HepG2 (cell line): ENCODE measurements around the gene KCNK10. TPM values are rescaled to one million over a fixed set of nuclear protein-coding genes. Genes with fewer than 3 reads are reported as not detected.

Source experiments
- ATAC-seq: fragments of 200-7000 bp; cut with Tn5 transposase; 3 replicates; pipeline ENCODE4 v1.9.1; 2020; ENCODE audit warnings: mild to moderate bottlenecking, moderate library complexity
- BruUV-seq: library from RNA; stranded (reverse); fragments of 400-500 nt; replicated peaks from 2 replicates; lab custom pipeline; 2021; lab: Mats Ljungman, UMichigan
- CTCF ChIA-PET: fragments of 300-600 bp; formaldehyde crosslinking; extraction: SDS; loops from one replicate; lab custom pipeline; 2021; ENCODE audit warnings: low total read pairs, inconsistent platforms, low intra/inter-chr PET ratio; lab: Yijun Ruan, JAX
- POLR2A ChIA-PET: fragments of 350-600 bp; sonication (Branson Sonifier 250); formaldehyde crosslinking; loops from one replicate; lab custom pipeline; 2020; ENCODE audit warnings: antibody characterized with exemption, inconsistent platforms; lab: Yijun Ruan, JAX
- DNase-seq: peaks from one replicate; pipeline ENCODE4 v3.0.0-alpha.2; 2015; ENCODE audit warnings: low spot score
- FAIRE-seq: peaks from 3 replicates; lab custom pipeline; 2011; peaks lifted over from hg19 to GRCh38; lab: Jason Lieb, UNC
- H2AFZ ChIP-seq: one replicate; pipeline ENCODE4 v1.6.1; 2011; ENCODE audit warnings: low read length, inconsistent platforms
- H3K27ac ChIP-seq: fragments of 300-600 bp; 3 replicates; pipeline ENCODE4 v1.8.0; 2011; ENCODE audit warnings: mixed run types, mild to moderate bottlenecking, mixed read lengths, low read length, inconsistent platforms; ENCODE audit not compliant: insufficient read depth; ENCODE audit errors: extremely low read length
- H3K27me3 ChIP-seq, 2 experiments: fragments of 200-600 bp in 1 of 2; 2 replicates in 1 of 2; 3 replicates in 1 of 2; pipeline versions ENCODE4 v1.6.0 to v1.8.0; 2011; ENCODE audit warnings: low read length in 2 of 2, mild to moderate bottlenecking in 2 of 2, moderate library complexity in 2 of 2, inconsistent platforms in 1 of 2; ENCODE audit not compliant: insufficient read depth in 2 of 2, control insufficient read depth in 1 of 2
- H3K36me3 ChIP-seq, 2 experiments: fragments of 200-600 bp in 1 of 2; replicated peaks in 1 of 2; 2 replicates in 1 of 2; 3 replicates in 1 of 2; pipeline versions ENCODE4 v1.5.1 to v1.8.0; 2011; ENCODE audit warnings: low read length in 2 of 2, inconsistent platforms in 1 of 2; ENCODE audit not compliant: insufficient read depth in 2 of 2, control insufficient read depth in 1 of 2
- H3K4me1 ChIP-seq: 2 replicates; pipeline ENCODE4 v1.5.1; 2012; ENCODE audit warnings: low read length, inconsistent platforms; ENCODE audit not compliant: insufficient read depth
- H3K4me2 ChIP-seq: 2 replicates; pipeline ENCODE4 v1.6.0; 2011; ENCODE audit warnings: low read depth, low read length, inconsistent platforms
- H3K4me3 ChIP-seq, 3 experiments: fragments of 200-600 bp in 1 of 3; sonication (generic), shearing (Covaris generic) in 1 of 3; replicated peaks in 1 of 3; 2 replicates each; pipeline ENCODE4 v1.5.1; 2011 to 2016; ENCODE audit warnings: low read length in 3 of 3, inconsistent platforms in 2 of 3, low read depth in 2 of 3, mild to moderate bottlenecking in 2 of 3, control low read depth in 1 of 3, mixed read lengths in 1 of 3; ENCODE audit not compliant: insufficient read depth in 1 of 3
- H3K79me2 ChIP-seq: one replicate; pipeline ENCODE4 v1.6.1; 2011; ENCODE audit warnings: low read length, inconsistent platforms; ENCODE audit not compliant: insufficient read depth
- H3K9ac ChIP-seq: 2 replicates; pipeline ENCODE4 v1.6.0; 2011; ENCODE audit warnings: mild to moderate bottlenecking, low read depth, low read length, inconsistent platforms; ENCODE audit not compliant: insufficient read depth
- H3K9me3 ChIP-seq: 2 replicates; pipeline ENCODE4 v1.5.1; 2012; ENCODE audit warnings: mild to moderate bottlenecking, low read length
- H4K20me1 ChIP-seq: 2 replicates; pipeline ENCODE4 v1.6.0; 2011; ENCODE audit warnings: inconsistent platforms, mild to moderate bottlenecking, low read length, moderate library complexity; ENCODE audit not compliant: insufficient read depth
- AGO1 ChIP-seq: fragments of 200-400 bp; formaldehyde crosslinking; IDR thresholded peaks from 2 replicates; pipeline ENCODE4 v1.6.1; 2017; ENCODE audit warnings: mild to moderate bottlenecking, low read depth, low read length, moderate library complexity; ENCODE audit not compliant: poor library complexity, severe bottlenecking
- ARID3A ChIP-seq: IDR thresholded peaks from 2 replicates; pipeline ENCODE4 v1.6.1; 2012; ENCODE audit warnings: low read depth, low read length, improper control_type of control experiment
- CBFB ChIP-seq: sonication (generic); formaldehyde crosslinking; IDR thresholded peaks from 2 replicates; pipeline ENCODE4 v1.4.0; 2020; ENCODE audit warnings: missing genetic modification reagents
- ELK4 ChIP-seq: sonication (generic); formaldehyde crosslinking; IDR thresholded peaks from 2 replicates; pipeline ENCODE4 v1.9.0; 2021; ENCODE audit warnings: missing genetic modification reagents, borderline replicate concordance
- FOXO1 ChIP-seq: sonication (generic); formaldehyde crosslinking; IDR thresholded peaks from 2 replicates; pipeline ENCODE4 v1.4.0; 2020; ENCODE audit warnings: missing genetic modification reagents
- HOXA3 ChIP-seq: sonication (generic); formaldehyde crosslinking; IDR thresholded peaks from 2 replicates; pipeline ENCODE4 v1.5.0; 2020; ENCODE audit warnings: missing genetic modification reagents
- KDM2A ChIP-seq: sonication (generic); formaldehyde crosslinking; IDR thresholded peaks from 2 replicates; pipeline ENCODE4 v1.4.0; 2020; ENCODE audit warnings: low read depth, missing genetic modification reagents, borderline replicate concordance
- MATR3 ChIP-seq: sonication (generic); formaldehyde crosslinking; IDR thresholded peaks from 2 replicates; pipeline ENCODE4 v1.4.0; 2020; ENCODE audit warnings: missing genetic modification reagents
- RARG ChIP-seq: sonication (generic); formaldehyde crosslinking; IDR thresholded peaks from 2 replicates; pipeline ENCODE4 v1.4.0; 2020; ENCODE audit warnings: low read depth, mild to moderate bottlenecking, missing genetic modification reagents
- SCMH1 ChIP-seq: sonication (generic); formaldehyde crosslinking; IDR thresholded peaks from 2 replicates; pipeline ENCODE4 v1.9.0; 2021; ENCODE audit warnings: missing genetic modification reagents, mild to moderate bottlenecking, borderline replicate concordance
- SIN3A ChIP-seq: IDR thresholded peaks from 2 replicates; pipeline ENCODE4 v1.6.1; 2011; ENCODE audit warnings: low read depth, mild to moderate bottlenecking, control low read depth, low read length, borderline replicate concordance
- SP5 ChIP-seq: IDR thresholded peaks from 2 replicates; pipeline ENCODE4 v1.6.1; 2016; ENCODE audit warnings: low read depth, borderline replicate concordance
- YEATS4 ChIP-seq: sonication (generic); formaldehyde crosslinking; IDR thresholded peaks from 2 replicates; pipeline ENCODE4 v1.4.0; 2020; ENCODE audit warnings: missing genetic modification reagents, borderline replicate concordance
- ZNF232 ChIP-seq: sonication (generic); formaldehyde crosslinking; IDR thresholded peaks from 2 replicates; pipeline ENCODE4 v1.4.0; 2020; ENCODE audit warnings: missing genetic modification reagents, borderline replicate concordance
- ZNF251 ChIP-seq: sonication (generic); formaldehyde crosslinking; IDR thresholded peaks from 2 replicates; pipeline ENCODE4 v1.9.0; 2021; ENCODE audit warnings: mild to moderate bottlenecking, missing genetic modification reagents
- ZNF276 ChIP-seq: sonication (generic); formaldehyde crosslinking; IDR thresholded peaks from 2 replicates; pipeline ENCODE4 v1.4.0; 2020; ENCODE audit warnings: mild to moderate bottlenecking, low read depth, missing genetic modification reagents
- ZNF468 ChIP-seq: sonication (generic); formaldehyde crosslinking; IDR thresholded peaks from 2 replicates; pipeline ENCODE4 v1.8.0; 2022; ENCODE audit warnings: mild to moderate bottlenecking, moderate library complexity, missing genetic modification reagents
- ZNF710 ChIP-seq: sonication (generic); formaldehyde crosslinking; IDR thresholded peaks from 2 replicates; pipeline ENCODE4 v1.5.0; 2020; ENCODE audit warnings: mild to moderate bottlenecking, missing genetic modification reagents, borderline replicate concordance
- ZNF773 ChIP-seq: sonication (generic); formaldehyde crosslinking; IDR thresholded peaks from 2 replicates; pipeline ENCODE4 v1.4.0; 2020; ENCODE audit warnings: missing genetic modification reagents, borderline replicate concordance
- WGBS: methylation state at CpG from one replicate; pipeline ENCODE4 v1.1.6; 2017; ENCODE audit warnings: low lambda C conversion rate; 5-methylcytosine and 5-hydroxymethylcytosine counted together
- in situ Hi-C: cut with HindIII; loops from 2 replicates; pipeline ENCODE4 v1.10.0; 2017; ENCODE audit warnings: low pct_unique_long_range_greater_than_20kb; ENCODE audit not compliant: extremely low pct_ligation_motif_present
- intact Hi-C: fragments of 100-400 bp; cut with micrococcal nuclease; formaldehyde crosslinking; loops from one replicate; pipeline ENCODE4 v1.10.0; 2022; ENCODE audit not compliant: unreplicated experiment
- polyA plus RNA-seq, 8 experiments: library from polyadenylated mRNA; depleted of rRNA in 3 of 8; stranded (reverse) in 7 of 8; unstranded in 1 of 8; fragments of >200 nt; fragmentation: Illumina TruSeq in 4 of 8; extraction: Trizol in 4 of 8; gene quantifications; 2 replicates each; pipeline versions ENCODE4 v1.2.1 to v1.2.3, GENCODE V29; 2011 to 2016; ENCODE audit warnings: low read depth in 4 of 8, missing spikeins in 1 of 8, mixed read lengths in 1 of 8; ENCODE audit not compliant: insufficient read depth in 1 of 8
- total RNA-seq, 5 experiments: library from RNA; depleted of rRNA; stranded (reverse); fragments of >200 nt; fragmentation: Illumina TruSeq; extraction: Trizol; gene quantifications; 2 replicates each; pipeline ENCODE4 v1.2.3, GENCODE V29; 2016; ENCODE audit warnings: low read depth in 1 of 5

Gene KCNK10
- total and polyA plus RNA-seq, 2 of the 13 experiments (the other 11 are each of a cell fraction or from before 2014, with no cell fraction given) = not detected

GRCh38 chr14:88296351-88296750 is 26.7 kb downstream of the KCNK10 start:
- Histone ChIP-seq H3K79me2 (no peaks in the 10 kb centered on the region), H3K4me3 (no peak overlapping the region), H4K20me1 (no peaks in the 10 kb centered on the region), H3K27me3 (0 out of 5 replicates have a peak, but pooled peaks cover 0 to 2% of the 10 kb centered on the region in 2 experiments), H3K9me3 (no peaks in the 10 kb centered on the region), H3K4me2 (no peak overlapping the region), H3K9ac (no peak overlapping the region), H3K36me3 (no peaks in the 10 kb centered on the region), H2AFZ (no peak overlapping the region), H3K27ac (no peak overlapping the region), H3K4me1 (peaks cover 14% of the 10 kb centered on the region)
- TF ChIP-seq ZNF232 (CRISPR knock-in tag) (no peak), SCMH1 (CRISPR knock-in tag) (no peak), ZNF710 (CRISPR knock-in tag) (no peak), YEATS4 (CRISPR knock-in tag) (no peak), ZNF276 (no peak), HOXA3 (CRISPR knock-in tag) (no peak), ZNF251 (CRISPR knock-in tag) (no peak), RARG (CRISPR knock-in tag) (no peak), ZNF773 (no peak), CBFB (CRISPR knock-in tag) (no peak), SIN3A (no peak), ELK4 (no peak), KDM2A (no peak), AGO1 (no peak), ZNF468 (CRISPR knock-in tag) (no peak), MATR3 (no peak), SP5 (no peak), ARID3A (no peak), FOXO1 (CRISPR knock-in tag) (no peak)
- no peak for FAIRE-seq
- no peak for DNase-seq
- in situ Hi-C loops = no loop called here
- ChIA-PET CTCF (no interaction called here), POLR2A (no interaction called here)
- intact Hi-C loops = no loop called here
- BruUV-seq = no TSS peak
- 21% methylated on average over 4 of the region's 4 CpGs for WGBS
- ATAC-seq = no peak
